GM12865 (cell line): ENCODE measurements around the gene SPPL2C.

Source experiments
- DNase-seq: peaks from one replicate; pipeline ENCODE4 v3.0.0; 2010; ENCODE audit warnings: low read depth
- H3K4me3 ChIP-seq: 2 replicates; pipeline ENCODE4 v1.5.1; 2011; ENCODE audit warnings: mild to moderate bottlenecking, low read depth, low read length, control low read depth
- TF ChIP-seq, protein P1 (sequence below): IDR thresholded peaks from 2 replicates; pipeline ENCODE4 v1.5.1; 2011; ENCODE audit warnings: low read length, control low read depth, low read depth, inconsistent platforms; ENCODE audit not compliant: insufficient read depth; ENCODE audit errors: missing control alignments

The SPPL2C gene

DNA sequence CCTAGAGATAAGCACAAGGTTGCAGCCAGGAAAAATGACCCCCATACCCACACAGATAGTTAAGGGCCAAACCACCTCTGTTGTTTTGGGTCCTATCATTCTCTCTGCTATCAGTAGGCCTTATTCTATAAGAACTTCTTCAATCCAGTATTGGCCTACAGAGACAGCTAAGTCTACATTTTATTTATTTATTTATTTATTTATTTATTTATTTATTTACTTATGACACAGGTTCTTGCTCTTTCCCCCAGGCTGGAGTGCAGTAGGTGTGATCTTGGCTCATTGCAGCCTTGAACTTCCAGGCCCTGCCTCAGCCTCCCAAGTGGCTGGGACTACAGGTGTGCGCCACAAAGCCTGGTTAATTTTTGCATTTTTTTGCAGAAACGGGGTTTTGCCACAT is 42.2 kb downstream of the SPPL2C start:
- TF ChIP-seq, protein P1, sequence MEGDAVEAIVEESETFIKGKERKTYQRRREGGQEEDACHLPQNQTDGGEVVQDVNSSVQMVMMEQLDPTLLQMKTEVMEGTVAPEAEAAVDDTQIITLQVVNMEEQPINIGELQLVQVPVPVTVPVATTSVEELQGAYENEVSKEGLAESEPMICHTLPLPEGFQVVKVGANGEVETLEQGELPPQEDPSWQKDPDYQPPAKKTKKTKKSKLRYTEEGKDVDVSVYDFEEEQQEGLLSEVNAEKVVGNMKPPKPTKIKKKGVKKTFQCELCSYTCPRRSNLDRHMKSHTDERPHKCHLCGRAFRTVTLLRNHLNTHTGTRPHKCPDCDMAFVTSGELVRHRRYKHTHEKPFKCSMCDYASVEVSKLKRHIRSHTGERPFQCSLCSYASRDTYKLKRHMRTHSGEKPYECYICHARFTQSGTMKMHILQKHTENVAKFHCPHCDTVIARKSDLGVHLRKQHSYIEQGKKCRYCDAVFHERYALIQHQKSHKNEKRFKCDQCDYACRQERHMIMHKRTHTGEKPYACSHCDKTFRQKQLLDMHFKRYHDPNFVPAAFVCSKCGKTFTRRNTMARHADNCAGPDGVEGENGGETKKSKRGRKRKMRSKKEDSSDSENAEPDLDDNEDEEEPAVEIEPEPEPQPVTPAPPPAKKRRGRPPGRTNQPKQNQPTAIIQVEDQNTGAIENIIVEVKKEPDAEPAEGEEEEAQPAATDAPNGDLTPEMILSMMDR, result no peak
- no peak for DNase-seq
- H3K4me3 ChIP-seq, result no peak overlapping the region

DNA sequence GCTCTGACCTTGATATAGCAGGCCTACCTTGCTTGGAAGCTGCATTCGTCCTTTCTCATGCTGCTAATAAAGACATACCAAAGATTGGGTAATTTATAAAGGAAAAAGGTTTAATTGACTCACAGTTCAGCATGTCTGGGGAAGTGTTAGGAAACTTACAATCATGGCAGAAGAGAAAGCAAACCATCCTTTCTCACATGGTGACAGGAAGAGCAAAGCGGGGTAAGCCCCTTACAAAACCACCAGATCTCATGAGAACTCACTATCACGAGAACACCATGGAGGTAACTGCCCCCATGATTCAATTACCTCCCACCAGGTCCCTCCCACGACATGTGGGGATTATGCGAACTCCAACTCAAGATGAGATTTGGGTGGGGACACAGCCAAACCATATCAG is 43.7 kb downstream of the SPPL2C start:
- DNase-seq, result no peak
- TF ChIP-seq, protein P1, result no peak
- no peak overlapping the region for H3K4me3 ChIP-seq

DNA sequence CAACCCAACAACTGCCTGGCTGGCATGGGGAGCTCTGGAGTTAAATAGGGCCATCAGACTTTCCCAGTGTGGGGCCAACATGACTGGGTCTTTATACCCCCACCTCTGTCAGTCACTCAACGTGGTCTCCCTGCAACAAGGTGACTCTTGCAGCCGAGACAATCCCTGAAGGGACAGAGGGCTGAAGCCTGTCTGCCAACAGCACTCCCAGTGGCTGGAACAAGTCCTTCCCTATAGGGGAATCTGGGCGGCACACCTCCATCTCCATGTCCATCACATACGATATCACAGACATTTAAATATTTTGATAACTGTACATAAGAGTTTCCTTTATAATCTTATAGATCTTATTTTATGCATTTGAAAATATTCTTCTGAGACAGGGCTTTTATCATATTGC is 44.9 kb downstream of the SPPL2C start:
- H3K4me3 ChIP-seq, result no peak overlapping the region
- DNase-seq, result no peak
- TF ChIP-seq, protein P1, result no peak

DNA sequence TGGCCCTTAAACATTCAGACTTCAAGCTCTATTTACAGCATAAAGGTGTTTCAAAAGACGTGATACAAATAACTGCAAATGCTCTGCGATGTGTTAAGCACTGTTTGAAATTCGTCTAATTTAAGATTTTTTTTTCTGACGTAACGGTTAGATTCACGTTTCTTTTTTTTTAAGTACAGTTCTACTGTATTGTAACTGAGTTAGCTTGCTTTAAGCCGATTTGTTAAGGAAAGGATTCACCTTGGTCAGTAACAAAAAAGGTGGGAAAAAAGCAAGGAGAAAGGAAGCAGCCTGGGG is 49.0 kb downstream of the SPPL2C start:
- H3K4me3 ChIP-seq, result peak overlapping the region; percentile 12; the same call in 1 of the 2 replicates
- DNase-seq, result no peak
- TF ChIP-seq, protein P1, result no peak

DNA sequence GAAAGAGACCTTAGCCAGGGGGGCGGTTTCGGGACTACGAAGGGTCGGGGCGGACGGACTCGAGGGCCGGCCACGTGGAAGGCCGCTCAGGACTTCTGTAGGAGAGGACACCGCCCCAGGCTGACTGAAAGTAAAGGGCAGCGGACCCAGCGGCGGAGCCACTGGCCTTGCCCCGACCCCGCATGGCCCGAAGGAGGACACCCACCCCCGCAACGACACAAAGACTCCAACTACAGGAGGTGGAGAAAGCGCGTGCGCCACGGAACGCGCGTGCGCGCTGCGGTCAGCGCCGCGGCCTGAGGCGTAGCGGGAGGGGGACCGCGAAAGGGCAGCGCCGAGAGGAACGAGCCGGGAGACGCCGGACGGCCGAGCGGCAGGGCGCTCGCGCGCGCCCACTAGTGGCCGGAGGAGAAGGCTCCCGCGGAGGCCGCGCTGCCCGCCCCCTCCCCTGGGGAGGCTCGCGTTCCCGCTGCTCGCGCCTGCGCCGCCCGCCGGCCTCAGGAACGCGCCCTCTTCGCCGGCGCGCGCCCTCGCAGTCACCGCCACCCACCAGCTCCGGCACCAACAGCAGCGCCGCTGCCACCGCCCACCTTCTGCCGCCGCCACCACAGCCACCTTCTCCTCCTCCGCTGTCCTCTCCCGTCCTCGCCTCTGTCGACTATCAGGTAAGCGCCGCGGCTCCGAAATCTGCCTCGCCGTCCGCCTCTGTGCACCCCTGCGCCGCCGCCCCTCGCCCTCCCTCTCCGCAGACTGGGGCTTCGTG is 49.5 kb downstream of the SPPL2C start, which contains the start of gene MAPT:
TSS of gene MAPT (plus strand) at position 533 of the 763 bp plus-strand sequence. CDS start 67,784 bp downstream, outside the sequence.
- peak; percentile 86 for DNase-seq
- TF ChIP-seq, protein P1, result peak; percentile 91
- peak within 1 kb of the TSS; percentile 58 for H3K4me3 ChIP-seq

DNA sequence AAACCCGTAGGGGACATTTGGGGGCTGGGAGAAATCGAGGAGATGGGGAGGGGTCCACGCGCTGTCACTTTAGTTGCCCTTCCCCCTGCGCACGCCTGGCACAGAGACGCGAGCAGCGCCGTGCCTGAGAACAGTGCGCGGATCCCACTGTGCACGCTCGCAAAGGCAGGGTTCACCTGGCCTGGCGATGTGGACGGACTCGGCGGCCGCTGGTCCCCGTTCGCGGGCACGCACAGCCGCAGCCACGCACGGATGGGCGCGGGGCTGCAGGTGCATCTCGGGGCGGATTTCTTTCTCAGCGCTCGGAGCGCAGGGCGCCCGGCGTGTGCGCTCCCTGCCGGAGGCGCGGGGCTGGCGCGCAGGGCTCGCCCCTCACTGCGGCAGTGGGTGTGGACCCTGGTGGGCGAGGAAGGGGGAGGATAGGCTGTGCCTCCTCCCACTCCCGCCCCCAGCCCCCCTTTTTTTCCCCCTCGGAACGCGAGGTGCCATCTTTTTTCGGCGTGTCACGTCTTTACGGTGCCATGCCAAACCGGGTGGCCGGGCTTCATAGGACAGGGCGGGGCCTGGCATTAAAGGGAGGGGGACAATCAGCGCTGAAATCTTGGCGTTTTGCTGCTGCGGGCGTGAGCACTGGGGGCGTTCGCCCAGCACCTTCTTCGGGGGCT is 50.8 kb downstream of the SPPL2C start:
- DNase-seq, result no peak
- peak overlapping the region; percentile 58 for H3K4me3 ChIP-seq
- TF ChIP-seq, protein P1, result no peak
